ENCODE results near the gene SSBP1. TPM values are rescaled to one million over a fixed set of nuclear protein-coding genes. Genes with fewer than 3 reads are reported as not detected.

The SSBP1 gene
- total and polyA plus RNA-seq, 2 donors (not counting 3 experiments of a cell fraction or from before 2014, with no cell fraction given) = 77.9 to 169 TPM

DNA sequence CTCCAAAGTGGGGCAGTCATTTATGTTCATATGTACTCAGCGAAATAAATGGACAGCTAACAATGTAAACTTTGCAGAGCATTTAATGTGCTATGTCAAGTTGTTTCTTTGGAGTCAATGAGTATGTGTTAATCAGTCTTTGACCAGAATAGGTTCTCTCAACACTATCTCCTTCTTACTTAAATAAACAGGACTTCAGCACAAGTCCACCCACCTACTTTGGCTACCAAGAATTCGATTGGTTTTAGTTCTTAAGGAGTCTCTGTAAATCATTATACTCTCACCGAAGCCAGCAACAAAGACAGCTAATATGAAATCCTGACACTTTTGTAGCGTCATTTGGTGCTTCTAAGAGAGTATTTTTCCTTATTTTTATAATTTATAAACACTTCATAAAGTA, 23.1 kb upstream of the SSBP1 start:
- ChIA-PET POLR2A (no interaction called here), CTCF (interaction anchor here (1.1 kb wide), 1 partner anchor 15 kb away, joined by 3 read pairs; no protein-coding TSS in a partner anchor)
- Histone ChIP-seq H3K4me2 (ENCODE audit: insufficient read depth, low read length) (no peak overlapping the region), H3K79me2 (ENCODE audit: control insufficient read depth, insufficient read depth, low read length) (no peaks in the 10 kb centered on the region), H3K36me3 (ENCODE audit: control insufficient read depth in 2 of 2, extremely low read depth in 1 of 2, insufficient read depth in 2 of 2, low read length in 2 of 2) (no peaks in the 10 kb centered on the region), H3K9me3 (replicated peaks; ENCODE audit: control insufficient read depth, insufficient read depth, low read length) (no peaks in the 10 kb centered on the region), H3K9me1 (replicated peaks; ENCODE audit: control insufficient read depth, extremely low read depth, insufficient read depth, low read length) (no peaks in the 10 kb centered on the region), H3K4me1 (ENCODE audit: control insufficient read depth, extremely low read depth, insufficient read depth, low read length) (no peaks in the 10 kb centered on the region), H3K9ac (replicated peaks; ENCODE audit: extremely low read depth, insufficient read depth, low read length) (no peak overlapping the region), H2AFZ (ENCODE audit: low read depth, low read length) (no peak overlapping the region), H3K27me3 (ENCODE audit: control insufficient read depth in 2 of 2, insufficient read depth in 2 of 2, low read length in 2 of 2) (peaks cover 3 to 4% of the 10 kb centered on the region in 2 experiments), H4K20me1 (replicated peaks; ENCODE audit: control insufficient read depth, extremely low read depth, insufficient read depth, low read length) (no peaks in the 10 kb centered on the region), H3K27ac (ENCODE audit: insufficient read depth, low read depth, low read length) (no peak overlapping the region), H3K4me3 (replicated peaks in 1 of 3; ENCODE audit: insufficient read depth in 1 of 3, low read depth in 1 of 3, low read length in 3 of 3) (no peak overlapping the region)
- dilution Hi-C loops (cut with MboI; ENCODE audit: extremely low pct_ligation_motif_present, low sequenced_read_pairs) = no loop called here
- TF ChIP-seq POLR2AphosphoS5 (IDR thresholded peaks at IDR 0.05; ENCODE audit: insufficient read depth, low read depth, low read length) = no peak
- TF ChIP-seq MYC (IDR thresholded peaks at IDR 0.05; ENCODE audit: low read depth, low read length) = no peak
- no peak for TF ChIP-seq EZH2 (IDR thresholded peaks at IDR 0.05; ENCODE audit: borderline replicate concordance, low read depth, low read length, severe bottlenecking)
- no peak for TF ChIP-seq GATA2 (IDR thresholded peaks at IDR 0.05; ENCODE audit: insufficient read depth, insufficient read length, low read depth, low read length)
- TF ChIP-seq JUN (IDR thresholded peaks at IDR 0.05; ENCODE audit: borderline replicate concordance, insufficient read depth, insufficient read length, low read depth) = no peak
- TF ChIP-seq POLR2A (IDR thresholded peaks at IDR 0.05; ENCODE audit: low read depth, low read length) = no peak
- no peak for TF ChIP-seq FOS (IDR thresholded peaks at IDR 0.05; ENCODE audit: borderline replicate concordance, insufficient read depth, low read length)
- TF ChIP-seq, protein P1, sequence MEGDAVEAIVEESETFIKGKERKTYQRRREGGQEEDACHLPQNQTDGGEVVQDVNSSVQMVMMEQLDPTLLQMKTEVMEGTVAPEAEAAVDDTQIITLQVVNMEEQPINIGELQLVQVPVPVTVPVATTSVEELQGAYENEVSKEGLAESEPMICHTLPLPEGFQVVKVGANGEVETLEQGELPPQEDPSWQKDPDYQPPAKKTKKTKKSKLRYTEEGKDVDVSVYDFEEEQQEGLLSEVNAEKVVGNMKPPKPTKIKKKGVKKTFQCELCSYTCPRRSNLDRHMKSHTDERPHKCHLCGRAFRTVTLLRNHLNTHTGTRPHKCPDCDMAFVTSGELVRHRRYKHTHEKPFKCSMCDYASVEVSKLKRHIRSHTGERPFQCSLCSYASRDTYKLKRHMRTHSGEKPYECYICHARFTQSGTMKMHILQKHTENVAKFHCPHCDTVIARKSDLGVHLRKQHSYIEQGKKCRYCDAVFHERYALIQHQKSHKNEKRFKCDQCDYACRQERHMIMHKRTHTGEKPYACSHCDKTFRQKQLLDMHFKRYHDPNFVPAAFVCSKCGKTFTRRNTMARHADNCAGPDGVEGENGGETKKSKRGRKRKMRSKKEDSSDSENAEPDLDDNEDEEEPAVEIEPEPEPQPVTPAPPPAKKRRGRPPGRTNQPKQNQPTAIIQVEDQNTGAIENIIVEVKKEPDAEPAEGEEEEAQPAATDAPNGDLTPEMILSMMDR (IDR thresholded peaks at IDR 0.05; ENCODE audit: extremely low read depth in 1 of 2, insufficient read depth in 1 of 2, low read depth in 1 of 2, low read length in 2 of 2) = no peak
- TF ChIP-seq, protein P2, sequence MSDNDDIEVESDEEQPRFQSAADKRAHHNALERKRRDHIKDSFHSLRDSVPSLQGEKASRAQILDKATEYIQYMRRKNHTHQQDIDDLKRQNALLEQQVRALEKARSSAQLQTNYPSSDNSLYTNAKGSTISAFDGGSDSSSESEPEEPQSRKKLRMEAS (IDR thresholded peaks at IDR 0.05; ENCODE audit: insufficient read depth, insufficient read length) = no peak
- intact Hi-C loops (cut with micrococcal nuclease) = no loop called here
- no TSS peak for BruUV-seq (replicated peaks)
- DNase-seq (ENCODE audit: low read depth, low spot score) = no peak
- no peak for FAIRE-seq

Measured in endothelial cell of umbilical vein (primary cell).